H1 (cell line): ENCODE data around the gene FMN2. TPM values are rescaled to one million over a fixed set of nuclear protein-coding genes. Genes with fewer than 3 reads are reported as not detected.

Source experiments
- CTCF ChIA-PET: fragments of 300-600 bp; sonication (Branson Sonifier 250); formaldehyde crosslinking; loops from one replicate; lab custom pipeline; 2021; ENCODE audit not compliant: partially characterized antibody; lab: Charles Lee
- POLR2A ChIA-PET: fragments of 300-600 bp; sonication (Branson Sonifier 250); formaldehyde crosslinking; loops from one replicate; lab custom pipeline; 2021; ENCODE audit warnings: inconsistent platforms; ENCODE audit not compliant: partially characterized antibody; lab: Charles Lee
- DNase-seq, 2 experiments: peaks; one replicate each; pipeline versions ENCODE4 v3.0.0 to v3.0.0-alpha.2; 2010 to 2022; ENCODE audit warnings: low spot score in 2 of 2, low read depth in 1 of 2, mixed read lengths in 1 of 2
- FAIRE-seq: peaks from 2 replicates; lab custom pipeline; 2011; peaks lifted over from hg19 to GRCh38; lab: Jason Lieb, UNC
- H2AFZ ChIP-seq: 2 replicates; pipeline ENCODE4 v1.8.1; 2012; ENCODE audit warnings: low read length, inconsistent platforms
- H2AK5ac ChIP-seq: 2 replicates; pipeline ENCODE4 v1.6.1; 2013; ENCODE audit warnings: low read depth, low read length
- H2BK120ac ChIP-seq: replicated peaks from 2 replicates; pipeline ENCODE3; 2013; ENCODE audit warnings: low read depth, low read length, inconsistent platforms
- H2BK12ac ChIP-seq: 2 replicates; pipeline ENCODE4 v1.6.1; 2013; ENCODE audit warnings: low read depth, low read length
- H2BK15ac ChIP-seq: 2 replicates; pipeline ENCODE4 v1.6.1; 2013; ENCODE audit warnings: low read length
- H2BK20ac ChIP-seq: 2 replicates; pipeline ENCODE4 v1.6.1; 2013; ENCODE audit warnings: low read length
- H2BK5ac ChIP-seq: 2 replicates; pipeline ENCODE4 v1.6.1; 2013; ENCODE audit warnings: low read depth, low read length
- H3K14ac ChIP-seq: 2 replicates; pipeline ENCODE4 v1.6.1; 2013; ENCODE audit warnings: inconsistent platforms; ENCODE audit not compliant: insufficient read length
- H3K18ac ChIP-seq: 2 replicates; pipeline ENCODE4 v1.6.1; 2013; ENCODE audit warnings: low read length; ENCODE audit errors: extremely low read depth
- H3K23ac ChIP-seq: 2 replicates; pipeline ENCODE4 v1.6.1; 2013; ENCODE audit warnings: inconsistent platforms; ENCODE audit not compliant: insufficient read length
- H3K23me2 ChIP-seq: 2 replicates; pipeline ENCODE4 v1.6.1; 2013; ENCODE audit warnings: low read depth, low read length
- H3K27ac ChIP-seq: 2 replicates; pipeline ENCODE4 v1.6.1; 2011; ENCODE audit warnings: low read depth, low read length, inconsistent platforms
- H3K27me3 ChIP-seq, 4 experiments: replicated peaks in 1 of 4; 1 replicate in 1 of 4; 2 replicates in 3 of 4; pipeline versions ENCODE4 v1.6.1 to v1.8.1; 2011 to 2013; ENCODE audit warnings: low read length in 3 of 4, mild to moderate bottlenecking in 3 of 4, inconsistent platforms in 2 of 4, mixed read lengths in 2 of 4, moderate library complexity in 1 of 4; ENCODE audit not compliant: control insufficient read depth in 3 of 4, insufficient read depth in 3 of 4; ENCODE audit errors: extremely low read depth in 1 of 4
- H3K36me3 ChIP-seq, 4 experiments: 2 replicates each; pipeline versions ENCODE4 v1.6.1 to v1.8.1; 2011 to 2013; ENCODE audit warnings: mild to moderate bottlenecking in 4 of 4, low read length in 3 of 4, moderate library complexity in 2 of 4, control low read depth in 1 of 4, inconsistent platforms in 1 of 4; ENCODE audit not compliant: insufficient read depth in 4 of 4, control insufficient read depth in 2 of 4
- H3K4ac ChIP-seq: replicated peaks from 2 replicates; pipeline ENCODE3; 2013; ENCODE audit warnings: low read length, low read depth, mixed read lengths, inconsistent platforms; ENCODE audit not compliant: insufficient read length
- H3K4me1 ChIP-seq, 4 experiments: replicated peaks in 1 of 4; 1 replicate in 1 of 4; 2 replicates in 3 of 4; pipeline versions ENCODE4 v1.6.1 to v1.8.1; 2011 to 2013; ENCODE audit warnings: low read length in 3 of 4, inconsistent platforms in 2 of 4, mixed read lengths in 1 of 4; ENCODE audit not compliant: insufficient read depth in 4 of 4, control insufficient read depth in 3 of 4
- H3K4me2 ChIP-seq, 2 experiments: 2 replicates each; pipeline versions ENCODE4 v1.6.1 to v1.8.1; 2011 to 2013; ENCODE audit warnings: low read depth in 2 of 2, low read length in 2 of 2, control low read depth in 1 of 2, inconsistent platforms in 1 of 2, mild to moderate bottlenecking in 1 of 2; ENCODE audit not compliant: insufficient read depth in 1 of 2
- H3K4me3 ChIP-seq, 4 experiments: fragments of 200-600, 300-600 bp in 1 of 4; sonication (generic), shearing (Covaris generic), sonication (Bioruptor Twin) in 1 of 4; 2 replicates each; pipeline versions ENCODE4 v1.5.1 to v1.8.1; 2011 to 2016; ENCODE audit warnings: low read length in 4 of 4, low read depth in 3 of 4, control low read depth in 2 of 4, inconsistent platforms in 2 of 4, mild to moderate bottlenecking in 2 of 4, mixed read lengths in 1 of 4, moderate library complexity in 1 of 4; ENCODE audit not compliant: insufficient read depth in 2 of 4; ENCODE audit errors: extremely low read depth in 1 of 4
- H3K56ac ChIP-seq: replicated peaks from 2 replicates; pipeline ENCODE3; 2013; ENCODE audit warnings: low read depth, mild to moderate bottlenecking, mixed read lengths, low read length, inconsistent platforms; ENCODE audit not compliant: insufficient read length
- H3K79me1 ChIP-seq: 2 replicates; pipeline ENCODE4 v1.6.1; 2013; ENCODE audit warnings: low read depth, low read length, control low read depth
- H3K79me2 ChIP-seq, 2 experiments: 2 replicates each; pipeline versions ENCODE4 v1.6.1 to v1.8.1; 2012 to 2013; ENCODE audit warnings: low read length in 2 of 2, mild to moderate bottlenecking in 2 of 2, inconsistent platforms in 1 of 2; ENCODE audit not compliant: insufficient read depth in 2 of 2, control insufficient read depth in 1 of 2
- H3K9ac ChIP-seq, 4 experiments: replicated peaks in 1 of 4; 1 replicate in 1 of 4; 2 replicates in 3 of 4; pipeline versions ENCODE4 v1.6.1 to v1.8.1; 2011 to 2013; ENCODE audit warnings: low read depth in 3 of 4, low read length in 3 of 4, control low read depth in 2 of 4, mild to moderate bottlenecking in 2 of 4, moderate library complexity in 2 of 4, inconsistent platforms in 1 of 4; ENCODE audit errors: extremely low read depth in 1 of 4
- H3K9me3 ChIP-seq, 2 experiments: 2 replicates each; pipeline versions ENCODE4 v1.6.1 to v1.8.1; 2012 to 2013; ENCODE audit warnings: mild to moderate bottlenecking in 2 of 2, moderate library complexity in 2 of 2, control low read depth in 1 of 2, inconsistent platforms in 1 of 2, low read depth in 1 of 2, low read length in 1 of 2, mixed read lengths in 1 of 2; ENCODE audit not compliant: insufficient read depth in 2 of 2
- H4K20me1 ChIP-seq, 2 experiments: replicated peaks in 1 of 2; 2 replicates each; pipeline versions ENCODE3 to v1.8.1; 2011 to 2013; ENCODE audit warnings: inconsistent platforms in 2 of 2, low read length in 2 of 2, mild to moderate bottlenecking in 1 of 2; ENCODE audit not compliant: insufficient read depth in 2 of 2, control insufficient read depth in 1 of 2
- H4K5ac ChIP-seq: 2 replicates; pipeline ENCODE4 v1.6.1; 2013; ENCODE audit warnings: low read length, low read depth, mixed read lengths, inconsistent platforms; ENCODE audit not compliant: insufficient read length
- H4K8ac ChIP-seq: 2 replicates; pipeline ENCODE4 v1.8.0; 2013; ENCODE audit warnings: mild to moderate bottlenecking, moderate library complexity, low read length, inconsistent platforms; ENCODE audit not compliant: insufficient read depth; ENCODE audit errors: extremely low read depth
- H4K91ac ChIP-seq: replicated peaks from 2 replicates; pipeline ENCODE3; 2013; ENCODE audit warnings: low read length, mixed read lengths, inconsistent platforms; ENCODE audit not compliant: insufficient read length
- ASH2L ChIP-seq: fragments of 200-600, 300-600 bp; sonication (generic); IDR thresholded peaks from one replicate; pipeline ENCODE4 v1.7.1; 2017; ENCODE audit warnings: low read length
- BACH1 ChIP-seq: IDR thresholded peaks from 2 replicates; pipeline ENCODE4 v1.6.1; 2012; ENCODE audit warnings: low read length, improper control_type of control experiment
- CREB1 ChIP-seq: IDR thresholded peaks from 2 replicates; pipeline ENCODE4 v1.6.1; 2012; ENCODE audit warnings: inconsistent platforms
- CTBP2 ChIP-seq: IDR thresholded peaks from 2 replicates; pipeline ENCODE4 v1.7.0; 2011; ENCODE audit warnings: borderline replicate concordance, mild to moderate bottlenecking, moderate library complexity, mixed read lengths, low read length; ENCODE audit not compliant: insufficient read depth, insufficient read length
- CTCF ChIP-seq, 3 experiments: IDR thresholded peaks; 1 replicate in 2 of 3; 2 replicates in 1 of 3; pipeline versions ENCODE4 v1.5.1 to v1.6.1; 2011; ENCODE audit warnings: low read length in 3 of 3, mild to moderate bottlenecking in 3 of 3, inconsistent platforms in 2 of 3, low read depth in 1 of 3, moderate library complexity in 1 of 3; ENCODE audit not compliant: insufficient read depth in 1 of 3; ENCODE audit errors: control extremely low read depth in 1 of 3
- HDAC6 ChIP-seq: IDR thresholded peaks from one replicate; pipeline ENCODE4 v1.7.1; 2012; ENCODE audit warnings: low read depth, mild to moderate bottlenecking, inconsistent platforms, low read length, moderate library complexity
- JUND ChIP-seq: IDR thresholded peaks from 2 replicates; pipeline ENCODE4 v1.6.1; 2011; ENCODE audit warnings: mild to moderate bottlenecking, improper control_type of control experiment, low read length
- KDM1A ChIP-seq: fragments of 200-600, 300-600 bp; sonication (generic); IDR thresholded peaks from 2 replicates; pipeline ENCODE4 v1.7.1; 2016; ENCODE audit warnings: mild to moderate bottlenecking, low read length, borderline replicate concordance
- KDM4A ChIP-seq: IDR thresholded peaks from one replicate; pipeline ENCODE4 v1.7.1; 2012; ENCODE audit warnings: low read depth, mild to moderate bottlenecking, moderate library complexity, low read length, inconsistent platforms; ENCODE audit not compliant: severe bottlenecking
- KDM5A ChIP-seq: fragments of 200-600 bp; IDR thresholded peaks from 2 replicates; pipeline ENCODE4 v1.7.1; 2012; ENCODE audit warnings: mild to moderate bottlenecking, low read length, inconsistent platforms, mixed read lengths
- RNF2 ChIP-seq: fragments of 200-900, 300-1000 bp; sonication (generic); IDR thresholded peaks from 2 replicates; pipeline ENCODE4 v1.7.1; 2016; ENCODE audit warnings: borderline replicate concordance, low read depth, mild to moderate bottlenecking, antibody characterized with exemption, low read length; ENCODE audit not compliant: poor library complexity, severe bottlenecking; ENCODE audit errors: missing control alignments
- TEAD4 ChIP-seq: IDR thresholded peaks from 2 replicates; pipeline ENCODE4 v1.6.1; 2012; ENCODE audit warnings: low read depth, low read length, inconsistent platforms, mixed read lengths
- WGBS, 2 experiments: shearing (Covaris generic) in 1 of 2; methylation state at CpG; one replicate each; pipeline versions ENCODE4 v1.1.6 to v1.1.7; 2013 to 2015; ENCODE audit warnings: low lambda C conversion rate in 2 of 2, mixed read lengths in 2 of 2, inconsistent platforms in 1 of 2, low coverage in 1 of 2, missing lambda C conversion rate in 1 of 2; ENCODE audit not compliant: insufficient replicate concordance in 2 of 2, insufficient coverage in 1 of 2, insufficient read length in 1 of 2; ENCODE audit errors: extremely low coverage in 1 of 2, missing lambda C conversion rate in 1 of 2; 5-methylcytosine and 5-hydroxymethylcytosine counted together
- polyA plus RNA-seq, 7 experiments: library from polyadenylated mRNA; depleted of rRNA in 3 of 7; stranded (reverse) in 5 of 7; unstranded in 2 of 7; fragments of >200 nt in 5 of 7; fragments of 200-250 nt in 2 of 7; gene quantifications; 1 replicate in 5 of 7; 2 replicates in 1 of 7; 4 replicates in 1 of 7; pipeline versions ENCODE4 v1.2.1 to v1.2.3, GENCODE V29; 2011 to 2013; ENCODE audit warnings: missing spikeins in 2 of 7, mixed read lengths in 2 of 7
- total RNA-seq: library from RNA; stranded (reverse); fragmentation: NEBNext Ultra II Directional; extraction: Animal tissue kit (Norgen Biotek cat#: 25700); gene quantifications from 2 replicates; pipeline ENCODE4 v1.2.1, GENCODE V29; 2021

The FMN2 gene
- total and polyA plus RNA-seq, 2 of the 8 experiments (the other 6 are each of a cell fraction or from before 2014, with no cell fraction given), result 0.83 to 2.0 TPM

GRCh38 chr1:240090014-240090413 is 1.7 kb upstream of the FMN2 start:
- Histone ChIP-seq H3K27ac (no peak overlapping the region), H3K4ac (no peak overlapping the region), H2BK20ac (no peak overlapping the region), H3K36me3 (no peaks in the 10 kb centered on the region), H4K20me1 (peaks cover 1 to 3% of the 10 kb centered on the region in 2 experiments), H3K23ac (no peak overlapping the region), H3K27me3 (peaks cover 8 to 33% (median 23%) of the 10 kb centered on the region in 4 experiments), H3K79me1 (no peaks in the 10 kb centered on the region), H3K9me3 (no peaks in the 10 kb centered on the region), H3K79me2 (no peaks in the 10 kb centered on the region), H2AFZ (no peak overlapping the region), H3K56ac (no peak overlapping the region), H2BK5ac (no peak overlapping the region), H3K18ac (no peak overlapping the region), H3K4me3 (no peak overlapping the region), H4K91ac (no peak overlapping the region), H4K8ac (no peak overlapping the region), H2BK12ac (no peak overlapping the region), H3K23me2 (peaks cover 17% of the 10 kb centered on the region; the same call in 1 of the 2 replicates), H2BK120ac (no peak overlapping the region), H4K5ac (no peak overlapping the region), H3K4me1 (peaks cover 0 to 7% (median 1%) of the 10 kb centered on the region in 4 experiments; a peak in 4 of 7 replicates), H2BK15ac (no peak overlapping the region), H3K9ac (no peak overlapping the region), H2AK5ac (no peak overlapping the region), H3K14ac (no peak overlapping the region), H3K4me2 (no peak overlapping the region)
- WGBS, 2 experiments, result 65% methylated on average over 2 of the region's 2 CpGs; no CpG with 5 or more reads in 1 of the 2 experiments
- ChIA-PET POLR2A (no interaction called here), CTCF (interaction anchor here (0.8 to 2.0 kb wide), 4 partner anchors 17 to 99 kb away, joined by 3 to 7 read pairs (median 4); no protein-coding TSS in a partner anchor)
- FAIRE-seq (no peak), DNase-seq (no peak)
- no peak for TF ChIP-seq CTBP2
- TF ChIP-seq ASH2L, result no peak
- TF ChIP-seq CTCF (IDR thresholded peaks at IDR 0.05; ENCODE audit: control extremely low read depth in 1 of 3, insufficient read depth in 1 of 3, low read depth in 1 of 3, low read length in 3 of 3), result no peak
- no peak for TF ChIP-seq TEAD4
- TF ChIP-seq BACH1, result no peak
- no peak for TF ChIP-seq CREB1
- TF ChIP-seq KDM5A, result no peak
- TF ChIP-seq JUND, result no peak
- TF ChIP-seq HDAC6, result no peak
- no peak for TF ChIP-seq RNF2
- TF ChIP-seq KDM4A, result no peak
- TF ChIP-seq KDM1A, result no peak
